NT2/D1 (cell line): ENCODE data around the gene MTO1.

Experiments used
- SUZ12 ChIP-seq: IDR thresholded peaks from 2 replicates; pipeline ENCODE4 v1.6.1; 2011; ENCODE audit not compliant: insufficient read length, insufficient read depth; ENCODE audit errors: extremely low read depth
- ZNF274 ChIP-seq: IDR thresholded peaks from 2 replicates; pipeline ENCODE4 v1.6.1; 2011; ENCODE audit warnings: mild to moderate bottlenecking, low read depth, low read length

DNA sequence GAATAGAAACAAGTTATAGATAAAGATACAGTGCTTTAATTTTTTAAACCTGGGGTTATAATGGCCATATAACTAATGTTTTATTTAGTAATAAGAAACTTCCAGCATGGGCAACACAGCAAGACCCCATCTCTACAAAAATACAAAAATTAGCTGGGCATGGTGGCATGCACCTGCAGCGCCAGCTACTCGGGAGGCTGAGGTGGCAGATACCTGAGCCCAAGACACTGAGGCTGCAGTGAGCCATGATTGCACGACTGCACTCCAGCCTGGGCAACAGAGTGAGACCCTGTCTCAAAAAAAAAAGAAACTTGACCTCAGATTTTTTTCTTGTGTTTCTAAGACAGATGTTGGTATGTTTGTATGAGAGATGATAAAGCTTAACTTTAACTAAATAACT lies 36.4 kb downstream of the MTO1 start:
- TF ChIP-seq ZNF274 (no peak), SUZ12 (no peak)
